K562 (cell line): ENCODE data around the gene SRCIN1. TPM values are rescaled to one million over a fixed set of nuclear protein-coding genes. Genes with fewer than 3 reads are reported as not detected.
A peak's percentile ranks its signal among the peaks of the same experiment; 100 is the strongest.

ENCODE experiments used
- CBX1 ChIP-seq: sonication (generic); IDR thresholded peaks from 2 replicates; pipeline ENCODE4 v1.6.1; 2016; ENCODE audit warnings: antibody characterized with exemption, low read depth, mild to moderate bottlenecking
- CREB5 ChIP-seq: fragments of 250-450 bp; sonication (Bioruptor Pico); IDR thresholded peaks from 2 replicates; pipeline ENCODE4 v1.5.0; 2020; ENCODE audit warnings: mild to moderate bottlenecking
- DDX20 ChIP-seq: fragments of 450-650 bp; IDR thresholded peaks from 2 replicates; pipeline ENCODE4 v1.6.1; 2016; ENCODE audit warnings: missing genetic modification characterization, low read depth, mild to moderate bottlenecking, missing compliant biosample characterization, moderate library complexity
- DNMT1 ChIP-seq: fragments of 450-650 bp; IDR thresholded peaks from 2 replicates; pipeline ENCODE4 v1.6.1; 2016; ENCODE audit warnings: antibody characterized with exemption, mild to moderate bottlenecking
- HMBOX1 ChIP-seq: sonication (generic); IDR thresholded peaks from 2 replicates; pipeline ENCODE4 v1.6.1; 2016
- KDM2B ChIP-seq: fragments of 250-450 bp; sonication (Bioruptor Pico); IDR thresholded peaks from 2 replicates; pipeline ENCODE4 v1.8.0; 2021; ENCODE audit warnings: mild to moderate bottlenecking, moderate library complexity
- MAFK ChIP-seq: IDR thresholded peaks from 2 replicates; pipeline ENCODE4 v1.6.1; 2011; ENCODE audit warnings: low read length, improper control_type of control experiment
- PRPF4 ChIP-seq: fragments of 200-400 bp; formaldehyde crosslinking; IDR thresholded peaks from one replicate; pipeline ENCODE4 v1.6.1; 2017; ENCODE audit warnings: low read length, low read depth, mild to moderate bottlenecking; ENCODE audit not compliant: insufficient read depth, poor library complexity, severe bottlenecking
- PTBP1 ChIP-seq: fragments of 200-400 bp; formaldehyde crosslinking; IDR thresholded peaks from 2 replicates; pipeline ENCODE4 v1.6.1; 2017; ENCODE audit warnings: low read depth, low read length
- RFX5 ChIP-seq: IDR thresholded peaks from 2 replicates; pipeline ENCODE4 v1.6.1; 2011; ENCODE audit warnings: low read depth, mild to moderate bottlenecking, improper control_type of control experiment, low read length
- SPI1 ChIP-seq: IDR thresholded peaks from 2 replicates; pipeline ENCODE4 v1.6.1; 2011; ENCODE audit warnings: low read depth, low read length, control low read depth, borderline replicate concordance
- TAF9B ChIP-seq: fragments of 450-650 bp; IDR thresholded peaks from 2 replicates; pipeline ENCODE4 v1.6.1; 2018; ENCODE audit warnings: mild to moderate bottlenecking; ENCODE audit not compliant: partially characterized antibody
- TAL1 ChIP-seq: fragments of 450-650 bp; IDR thresholded peaks from 2 replicates; pipeline ENCODE4 v1.6.1; 2016; ENCODE audit warnings: mild to moderate bottlenecking
- TBP ChIP-seq: optimal IDR thresholded peaks from 2 replicates; pipeline ENCODE3; 2011; ENCODE audit warnings: low read depth, low read length, improper control_type of control experiment
- THRB ChIP-seq: fragments of 450-650 bp; formaldehyde crosslinking; conservative IDR thresholded peaks from 2 replicates; pipeline ENCODE4 v1.4.0; 2022; ENCODE audit warnings: mild to moderate bottlenecking, missing genetic modification characterization
- TOE1 ChIP-seq, 2 experiments: fragments of 450-650 bp in 1 of 2; sonication (generic) in 1 of 2; formaldehyde crosslinking in 1 of 2; IDR thresholded peaks; 2 replicates each; pipeline versions ENCODE4 v1.7.1 to v1.8.0; 2016 to 2022; ENCODE audit warnings: borderline replicate concordance in 2 of 2, mild to moderate bottlenecking in 2 of 2, antibody characterized with exemption in 1 of 2, inconsistent platforms in 1 of 2, low read depth in 1 of 2, missing genetic modification reagents in 1 of 2, moderate library complexity in 1 of 2
- TRIM28 ChIP-seq: fragments of 450-650 bp; IDR thresholded peaks from 2 replicates; pipeline ENCODE4 v1.6.1; 2017
- ZBTB5 ChIP-seq: fragments of 450-650 bp; IDR thresholded peaks from 2 replicates; pipeline ENCODE4 v1.6.1; 2017; ENCODE audit warnings: antibody characterized with exemption
- ZNF384 ChIP-seq: IDR thresholded peaks from 2 replicates; pipeline ENCODE4 v1.6.1; 2012; ENCODE audit warnings: low read depth, low read length, improper control_type of control experiment
- ZNF655 ChIP-seq: fragments of 250-450 bp; sonication (Bioruptor Pico); IDR thresholded peaks from 2 replicates; pipeline ENCODE4 v1.5.0; 2021
- ZSCAN32 ChIP-seq: fragments of 450-650 bp; formaldehyde crosslinking; IDR thresholded peaks from 2 replicates; pipeline ENCODE4 v1.4.0; 2020; ENCODE audit warnings: mild to moderate bottlenecking, moderate library complexity
- polyA plus RNA-seq, 8 experiments: library from polyadenylated mRNA; depleted of rRNA in 4 of 8; stranded (reverse) in 5 of 8; unstranded in 3 of 8; fragments of >200 nt; fragmentation: Nextera tagmentation in 2 of 8; fragmentation: Illumina TruSeq in 1 of 8; extraction: Ambion mirVana in 2 of 8; extraction: Trizol in 1 of 8; gene quantifications; 2 replicates each; pipeline versions ENCODE4 v1.2.1 to v1.2.3, GENCODE V29; 2011 to 2014; ENCODE audit warnings: inconsistent platforms in 1 of 8, missing spikeins in 1 of 8
- total RNA-seq, 7 experiments: library from RNA; depleted of rRNA in 6 of 7; stranded (reverse); fragments of >200 nt in 6 of 7; fragmentation: Illumina TruSeq in 2 of 7; extraction: Trizol in 2 of 7; gene quantifications; 2 replicates each; pipeline versions ENCODE4 v1.2.1 to v1.2.3, GENCODE V29; 2011 to 2021; ENCODE audit warnings: low replicate concordance in 1 of 7

SRCIN1 gene
- total and polyA plus RNA-seq, 9 of the 15 experiments (the other 6 are each of a cell fraction or from before 2014, with no cell fraction given): 0.09 to 0.33 (median 0.13) TPM; not detected in 6

GRCh38 chr17:38508954-38509771 is 96.6 kb downstream of the SRCIN1 start (continued):
- TF ChIP-seq ZBTB5: no peak
- TF ChIP-seq HMBOX1: no peak
- peak; percentile 13 for TF ChIP-seq TBP
- TF ChIP-seq CREB5 (CRISPR knock-in tag): no peak
- no peak for TF ChIP-seq KDM2B (CRISPR knock-in tag)
- no peak for TF ChIP-seq PRPF4
- no peak for TF ChIP-seq PTBP1
- TF ChIP-seq ZNF384: no peak
- no peak for TF ChIP-seq DNMT1
- TF ChIP-seq TOE1 (IDR thresholded peaks at IDR 0.05; ENCODE audit: borderline replicate concordance): 0 out of 2 replicates have a peak, but pooled peaks have one; percentile 35
- TF ChIP-seq TOE1 (CRISPR knock-in tag; IDR thresholded peaks at IDR 0.05; ENCODE audit: borderline replicate concordance, low read depth): no peak
- TF ChIP-seq THRB (CRISPR knock-in tag): 0 out of 2 replicates have a peak, but pooled peaks have one; percentile 47
- TF ChIP-seq DDX20 (tag): no peak
- no peak for TF ChIP-seq TRIM28
- no peak for TF ChIP-seq ZSCAN32 (CRISPR knock-in tag)
- no peak for TF ChIP-seq TAF9B
- no peak for TF ChIP-seq RFX5
- TF ChIP-seq SPI1: no peak
- 0 out of 2 replicates have a peak, but pooled peaks have one; percentile 2 for TF ChIP-seq MAFK
- no peak for TF ChIP-seq TAL1
- no peak for TF ChIP-seq CBX1
- TF ChIP-seq ZNF655 (CRISPR knock-in tag): no peak
